Fibroblast of lung (primary cell): ENCODE data around the gene PRR35.

Experiments
- CTCF ChIP-seq, 2 donors: IDR thresholded peaks in 1 of 2; conservative IDR thresholded peaks in 1 of 2; 1 replicate in 1 of 2; 2 replicates in 1 of 2; pipeline ENCODE4 v1.5.1; 2011 to 2012; ENCODE audit warnings: low read length in 2 of 2, control low read depth in 1 of 2, inconsistent platforms in 1 of 2, low read depth in 1 of 2, mild to moderate bottlenecking in 1 of 2
- EZH2 ChIP-seq: IDR thresholded peaks from 2 replicates; pipeline ENCODE4 v1.5.1; 2012; ENCODE audit warnings: low read length, control low read depth, mild to moderate bottlenecking; ENCODE audit errors: missing control alignments

- TF ChIP-seq EZH2 (no peak), CTCF (conservative IDR thresholded peaks at IDR 0.05 in 1 of 2, IDR thresholded peaks at IDR 0.05 in 1 of 2; ENCODE audit: low read depth in 1 of 2, low read length in 2 of 2) (no peak)
Observed at GRCh38 chr16:552171-552570, 8.0 kb upstream of the PRR35 start.
